ENCODE measurements around the gene MGAT5. TPM values are rescaled to one million over a fixed set of nuclear protein-coding genes. Genes with fewer than 3 reads are reported as not detected.

MGAT5 gene
- total RNA-seq, 4 donors from 2014 or later, result 47.4 to 56.4 (median 50.3) TPM

DNA sequence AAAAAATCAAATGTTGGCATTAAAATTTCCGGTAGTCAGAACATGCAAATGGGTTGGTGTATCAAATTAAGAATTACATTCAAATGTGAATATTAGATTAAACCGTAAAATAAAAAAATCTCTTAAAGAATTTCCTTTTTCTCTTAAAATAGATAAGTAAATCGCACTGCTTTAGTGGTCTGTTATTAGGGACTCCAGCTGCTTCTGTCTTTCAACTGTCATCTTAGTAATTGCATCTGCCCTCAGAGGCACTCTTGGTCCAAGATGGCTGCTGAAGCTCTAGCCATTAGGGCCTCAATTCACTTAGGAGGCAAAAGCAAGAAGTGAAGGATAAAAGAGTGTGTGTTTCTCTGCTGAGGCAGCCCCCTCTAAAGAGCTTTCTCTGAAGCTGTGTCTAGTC lies 132.4 kb downstream of the MGAT5 start:
- TF ChIP-seq POLR2A (IDR thresholded peaks at IDR 0.05; ENCODE audit: low read depth) (no peak), EP300 (IDR thresholded peaks at IDR 0.05) (no peak), POLR2AphosphoS5 (IDR thresholded peaks at IDR 0.05) (no peak)
- TF ChIP-seq, protein P1, sequence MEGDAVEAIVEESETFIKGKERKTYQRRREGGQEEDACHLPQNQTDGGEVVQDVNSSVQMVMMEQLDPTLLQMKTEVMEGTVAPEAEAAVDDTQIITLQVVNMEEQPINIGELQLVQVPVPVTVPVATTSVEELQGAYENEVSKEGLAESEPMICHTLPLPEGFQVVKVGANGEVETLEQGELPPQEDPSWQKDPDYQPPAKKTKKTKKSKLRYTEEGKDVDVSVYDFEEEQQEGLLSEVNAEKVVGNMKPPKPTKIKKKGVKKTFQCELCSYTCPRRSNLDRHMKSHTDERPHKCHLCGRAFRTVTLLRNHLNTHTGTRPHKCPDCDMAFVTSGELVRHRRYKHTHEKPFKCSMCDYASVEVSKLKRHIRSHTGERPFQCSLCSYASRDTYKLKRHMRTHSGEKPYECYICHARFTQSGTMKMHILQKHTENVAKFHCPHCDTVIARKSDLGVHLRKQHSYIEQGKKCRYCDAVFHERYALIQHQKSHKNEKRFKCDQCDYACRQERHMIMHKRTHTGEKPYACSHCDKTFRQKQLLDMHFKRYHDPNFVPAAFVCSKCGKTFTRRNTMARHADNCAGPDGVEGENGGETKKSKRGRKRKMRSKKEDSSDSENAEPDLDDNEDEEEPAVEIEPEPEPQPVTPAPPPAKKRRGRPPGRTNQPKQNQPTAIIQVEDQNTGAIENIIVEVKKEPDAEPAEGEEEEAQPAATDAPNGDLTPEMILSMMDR (IDR thresholded peaks at IDR 0.05), result no peak
- no peak for DNase-seq (ENCODE audit: extremely low spot score)
- Histone ChIP-seq H3K4me1 (no peaks in the 10 kb centered on the region), H3K9me3 (no peaks in the 10 kb centered on the region), H3K27ac (replicated peaks in 1 of 4) (no peak overlapping the region), H3K36me3 (no peaks in the 10 kb centered on the region), H3K4me3 (no peak overlapping the region), H3K27me3 (no peaks in the 10 kb centered on the region)
- intact Hi-C loops (cut with DNase I), result no loop called here
- 89% methylated on average over 3 of the region's 3 CpGs for WGBS

DNA sequence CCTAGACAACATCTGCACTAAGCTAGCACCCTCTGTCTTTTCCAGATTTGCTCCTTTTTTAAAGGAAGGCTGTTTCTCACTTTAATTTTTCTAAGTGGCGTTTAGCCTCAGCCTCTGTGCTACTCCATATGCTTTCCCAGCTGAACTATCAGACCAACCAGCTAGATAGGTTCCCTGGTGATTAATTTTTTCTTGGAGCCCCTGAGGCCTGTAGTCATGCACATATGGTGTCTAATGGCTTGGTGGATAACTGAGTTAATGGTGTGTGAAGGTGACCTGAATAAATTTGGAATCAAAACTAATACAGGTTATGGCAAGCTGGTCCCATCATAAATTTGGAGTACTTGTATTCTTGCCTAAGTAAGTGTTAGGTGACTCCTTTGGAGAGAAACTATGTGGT lies 135.5 kb downstream of the MGAT5 start:
- Histone ChIP-seq H3K36me3 (no peaks in the 10 kb centered on the region), H3K27me3 (no peaks in the 10 kb centered on the region), H3K4me3 (no peak overlapping the region), H3K27ac (replicated peaks in 1 of 4) (no peak overlapping the region), H3K9me3 (no peaks in the 10 kb centered on the region), H3K4me1 (peaks cover 0 to 6% (median 2%) of the 10 kb centered on the region in 4 donors)
- intact Hi-C loops (cut with DNase I), result no loop called here
- TF ChIP-seq, protein P1 (IDR thresholded peaks at IDR 0.05), result no peak
- TF ChIP-seq POLR2AphosphoS5 (IDR thresholded peaks at IDR 0.05) (no peak), POLR2A (IDR thresholded peaks at IDR 0.05; ENCODE audit: low read depth) (no peak), EP300 (IDR thresholded peaks at IDR 0.05) (no peak)
- WGBS, result 92% methylated on average over 1 of the region's 1 CpG
- DNase-seq (ENCODE audit: extremely low spot score), result no peak

DNA sequence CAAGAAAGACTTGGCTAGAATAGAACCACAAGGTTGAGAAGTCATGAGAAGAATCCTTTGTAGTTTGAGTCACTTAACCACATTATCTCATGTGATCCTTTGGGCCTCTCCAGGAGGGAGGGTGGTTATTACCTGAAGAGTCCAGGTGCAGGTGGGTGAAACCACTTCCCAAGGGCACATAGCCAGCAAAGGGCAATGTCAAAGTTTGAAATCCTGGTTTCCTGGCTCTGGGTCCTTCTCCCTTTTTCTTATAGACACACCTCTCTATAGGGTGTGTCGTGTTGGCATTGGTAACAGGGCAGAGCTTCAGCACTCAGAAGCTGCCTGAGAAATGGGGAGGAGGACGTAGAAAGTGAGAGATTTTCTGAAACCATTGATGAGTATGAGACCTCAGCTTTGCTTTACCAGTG lies 137.9 kb downstream of the MGAT5 start:
- intact Hi-C loops (cut with DNase I), result no loop called here
- no peak for DNase-seq (ENCODE audit: extremely low spot score)
- H3K27me3 ChIP-seq, result no peaks in the 10 kb centered on the region
- TF ChIP-seq POLR2AphosphoS5 (IDR thresholded peaks at IDR 0.05) (no peak), POLR2A (IDR thresholded peaks at IDR 0.05; ENCODE audit: low read depth) (no peak), EP300 (IDR thresholded peaks at IDR 0.05) (no peak)
- TF ChIP-seq, protein P1 (IDR thresholded peaks at IDR 0.05), result no peak
- 92% methylated on average over 2 of the region's 2 CpGs for WGBS
- H3K9me3 ChIP-seq, result no peaks in the 10 kb centered on the region
- H3K36me3 ChIP-seq, result no peaks in the 10 kb centered on the region
- H3K27ac ChIP-seq (replicated peaks in 1 of 4), result no peak overlapping the region
- H3K4me3 ChIP-seq, result no peak overlapping the region
- peaks cover 0 to 6% (median 3%) of the 10 kb centered on the region in 4 donors for H3K4me1 ChIP-seq

DNA sequence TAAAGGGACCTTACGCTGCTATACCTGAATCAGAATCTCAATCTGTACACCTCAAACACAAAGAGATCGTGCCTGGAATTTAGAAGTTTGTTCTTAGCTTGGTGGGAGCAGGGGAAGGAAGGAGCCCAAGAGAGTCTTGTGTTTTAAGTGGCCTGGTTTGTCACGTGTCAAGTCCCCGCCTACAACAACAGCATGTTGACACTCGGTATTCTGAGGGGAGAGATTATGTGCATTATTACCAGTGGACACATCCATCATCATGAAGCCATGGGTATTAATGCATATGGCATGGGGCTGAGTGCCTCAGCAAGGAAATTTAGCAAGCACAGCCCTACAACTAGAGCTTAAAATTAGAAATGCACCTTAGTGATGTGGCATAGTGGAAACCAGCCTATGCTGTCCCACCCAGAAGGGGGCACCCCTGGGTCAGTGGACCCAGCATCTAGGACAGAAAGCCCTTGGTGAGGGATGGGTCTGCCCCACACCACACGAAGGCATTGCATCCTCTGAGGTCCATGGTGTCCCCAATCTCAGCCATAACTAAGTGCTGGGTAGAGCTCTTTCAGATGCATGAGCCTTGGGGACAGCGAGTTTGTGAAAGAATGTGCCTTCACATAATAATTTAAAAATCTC lies 138.7 kb downstream of the MGAT5 start:
- 85% methylated on average over 7 of the region's 7 CpGs for WGBS
- no peak overlapping the region for H3K27ac ChIP-seq (replicated peaks in 1 of 4)
- DNase-seq (ENCODE audit: extremely low spot score), result no peak
- H3K27me3 ChIP-seq, result no peaks in the 10 kb centered on the region
- H3K9me3 ChIP-seq, result no peaks in the 10 kb centered on the region
- peaks cover 0 to 6% (median 3%) of the 10 kb centered on the region in 4 donors for H3K4me1 ChIP-seq
- H3K4me3 ChIP-seq, result no peak overlapping the region
- intact Hi-C loops (cut with DNase I), result no loop called here
- TF ChIP-seq, protein P1 (IDR thresholded peaks at IDR 0.05), result no peak
- TF ChIP-seq POLR2AphosphoS5 (IDR thresholded peaks at IDR 0.05), result no peak
- no peak for TF ChIP-seq EP300 (IDR thresholded peaks at IDR 0.05)
- TF ChIP-seq POLR2A (IDR thresholded peaks at IDR 0.05; ENCODE audit: low read depth), result no peak
- H3K36me3 ChIP-seq, result no peaks in the 10 kb centered on the region

DNA sequence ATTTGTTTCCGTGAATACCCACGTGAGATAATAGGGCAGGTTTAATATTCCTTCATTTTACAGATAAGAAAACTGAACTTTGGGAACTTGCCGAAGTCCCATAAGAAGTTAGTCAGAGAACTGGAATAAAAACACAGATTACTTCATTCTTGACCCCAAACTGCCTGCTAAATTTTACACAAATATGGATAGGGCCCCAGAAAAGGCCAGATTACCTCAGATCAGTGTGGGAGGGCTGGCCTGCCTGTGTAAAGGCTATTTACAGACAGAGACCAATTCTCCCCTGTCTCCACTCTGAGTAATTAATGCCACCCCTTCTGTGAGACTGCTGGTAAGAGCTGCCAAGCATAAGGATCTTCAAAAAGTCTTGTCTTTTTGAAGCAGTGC lies 139.2 kb downstream of the MGAT5 start:
- WGBS, result 81% methylated on average over 3 of the region's 3 CpGs
- H3K9me3 ChIP-seq, result no peaks in the 10 kb centered on the region
- no peak for TF ChIP-seq POLR2AphosphoS5 (IDR thresholded peaks at IDR 0.05)
- TF ChIP-seq, protein P1 (IDR thresholded peaks at IDR 0.05), result no peak
- TF ChIP-seq POLR2A (IDR thresholded peaks at IDR 0.05; ENCODE audit: low read depth), result no peak
- TF ChIP-seq EP300 (IDR thresholded peaks at IDR 0.05), result no peak
- H3K36me3 ChIP-seq, result no peaks in the 10 kb centered on the region
- H3K27me3 ChIP-seq, result no peaks in the 10 kb centered on the region
- H3K4me1 ChIP-seq, result peaks cover 0 to 6% (median 3%) of the 10 kb centered on the region in 4 donors
- H3K4me3 ChIP-seq, result no peak overlapping the region
- intact Hi-C loops (cut with DNase I), result no loop called here
- no peak overlapping the region for H3K27ac ChIP-seq (replicated peaks in 1 of 4)
- no peak for DNase-seq (ENCODE audit: extremely low spot score)
